GM12878 (cell line): Measurements from ENCODE around the gene TMEM109.

Experiments
- ATF2 ChIP-seq: IDR thresholded peaks from 2 replicates; pipeline ENCODE4 v1.6.1; 2012; ENCODE audit warnings: low read length, inconsistent platforms
- ATF3 ChIP-seq: IDR thresholded peaks from 2 replicates; pipeline ENCODE4 v1.6.1; 2011; ENCODE audit warnings: low read depth, mild to moderate bottlenecking, low read length, moderate library complexity, borderline replicate concordance; ENCODE audit errors: extremely low read depth
- CREM ChIP-seq: IDR thresholded peaks from 2 replicates; pipeline ENCODE4 v1.6.1; 2014; ENCODE audit warnings: antibody characterized with exemption, low read depth
- CTCF ChIP-seq, 3 experiments: IDR thresholded peaks in 2 of 3; conservative IDR thresholded peaks in 1 of 3; 2 replicates each; pipeline ENCODE4 v1.5.1; 2011; ENCODE audit warnings: low read depth in 3 of 3, low read length in 3 of 3, mild to moderate bottlenecking in 3 of 3, control low read depth in 2 of 3, moderate library complexity in 2 of 3, inconsistent platforms in 1 of 3, mixed read lengths in 1 of 3; ENCODE audit not compliant: control insufficient read depth in 2 of 3, insufficient read depth in 1 of 3; ENCODE audit errors: extremely low read depth in 1 of 3
- HDAC2 ChIP-seq: fragments of 200-600 bp; sonication (generic); IDR thresholded peaks from 2 replicates; pipeline ENCODE4 v1.6.1; 2017
- POLR2A ChIP-seq: IDR thresholded peaks from 2 replicates; pipeline ENCODE4 v1.6.1; 2011; ENCODE audit warnings: low read depth, mild to moderate bottlenecking, low read length
- POLR2AphosphoS5 ChIP-seq: IDR thresholded peaks from 2 replicates; pipeline ENCODE4 v1.6.1; 2011; ENCODE audit warnings: mild to moderate bottlenecking, low read length, inconsistent platforms
- RB1 ChIP-seq: fragments of 450-650 bp; formaldehyde crosslinking; IDR thresholded peaks from 2 replicates; pipeline ENCODE4 v1.6.1; 2017; ENCODE audit warnings: mild to moderate bottlenecking, borderline replicate concordance
- SMC3 ChIP-seq: IDR thresholded peaks from 2 replicates; pipeline ENCODE4 v1.6.1; 2011; ENCODE audit warnings: low read length, improper control_type of control experiment, borderline replicate concordance
- STAT1 ChIP-seq: fragments of 450-650 bp; conservative IDR thresholded peaks from 2 replicates; pipeline ENCODE4 v1.6.1; 2014; ENCODE audit warnings: antibody characterized with exemption, mild to moderate bottlenecking
- TAF1 ChIP-seq: IDR thresholded peaks from 2 replicates; pipeline ENCODE4 v1.6.1; 2011; ENCODE audit warnings: mild to moderate bottlenecking, low read depth, low read length, borderline replicate concordance
- ZNF687 ChIP-seq: fragments of 450-650 bp; IDR thresholded peaks from 2 replicates; pipeline ENCODE4 v1.6.1; 2017; ENCODE audit warnings: mild to moderate bottlenecking, moderate library complexity

GRCh38 chr11:60947700-60948099, 33.7 kb downstream of the TMEM109 start:
- TF ChIP-seq CTCF (IDR thresholded peaks at IDR 0.05 in 2 of 3, conservative IDR thresholded peaks at IDR 0.05 in 1 of 3; ENCODE audit: control insufficient read depth in 2 of 3, extremely low read depth in 1 of 3, insufficient read depth in 1 of 3, low read depth in 3 of 3, low read length in 3 of 3) (no peak), TAF1 (no peak), POLR2AphosphoS5 (no peak), HDAC2 (no peak), ZNF687 (no peak), RB1 (no peak), POLR2A (no peak), CREM (no peak), ATF2 (no peak), ATF3 (no peak), SMC3 (no peak), STAT1 (no peak)
